GM12891 (cell line): ENCODE data around the gene RAD23A.

Source experiments
- DNase-seq: peaks from one replicate; pipeline ENCODE4 v3.0.0; 2011; ENCODE audit warnings: low spot score; ENCODE audit not compliant: insufficient read length
- FAIRE-seq: peaks from 2 replicates; lab custom pipeline; 2011; peaks lifted over from hg19 to GRCh38; lab: Jason Lieb, UNC
- PAX5 ChIP-seq: IDR thresholded peaks from 2 replicates; pipeline ENCODE4 v1.6.1; 2011; ENCODE audit warnings: low read length, moderate library complexity, mild to moderate bottlenecking; ENCODE audit not compliant: insufficient read depth, severe bottlenecking
- POLR2A ChIP-seq: IDR thresholded peaks from 2 replicates; pipeline ENCODE4 v1.6.1; 2011; ENCODE audit warnings: low read depth, low read length, control low read depth
- POLR2AphosphoS5 ChIP-seq: IDR thresholded peaks from 2 replicates; pipeline ENCODE4 v1.6.1; 2011; ENCODE audit warnings: low read depth, low read length, control low read depth
- POU2F2 ChIP-seq: IDR thresholded peaks from 2 replicates; pipeline ENCODE4 v1.6.1; 2011; ENCODE audit warnings: low read depth, mild to moderate bottlenecking, control low read depth, low read length, moderate library complexity
- SPI1 ChIP-seq: IDR thresholded peaks from 2 replicates; pipeline ENCODE4 v1.6.1; 2011; ENCODE audit warnings: low read depth, low read length, control low read depth
- TAF1 ChIP-seq: IDR thresholded peaks from 2 replicates; pipeline ENCODE4 v1.6.1; 2011; ENCODE audit warnings: low read depth, low read length, control low read depth

RAD23A gene

DNA sequence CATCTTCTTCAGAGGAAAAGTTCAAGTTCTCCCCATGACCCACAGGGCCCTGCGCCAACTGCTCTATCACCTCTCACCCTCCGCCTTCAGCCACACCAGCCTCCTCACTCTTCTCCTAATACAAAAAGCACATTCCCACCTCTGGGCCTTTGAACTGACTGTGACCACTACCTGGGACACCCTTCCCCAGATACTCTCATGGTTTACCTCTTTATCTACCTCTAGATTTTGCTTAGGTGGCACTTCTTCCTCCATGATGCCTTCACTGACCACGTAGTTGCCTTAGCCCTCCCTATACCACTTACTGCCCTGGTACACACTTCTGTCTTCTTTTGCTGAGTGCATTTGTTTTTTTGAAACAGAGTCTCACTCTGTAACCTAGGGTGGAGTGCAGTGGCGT, 22.7 kb upstream of the RAD23A start:
- FAIRE-seq: no peak

DNA sequence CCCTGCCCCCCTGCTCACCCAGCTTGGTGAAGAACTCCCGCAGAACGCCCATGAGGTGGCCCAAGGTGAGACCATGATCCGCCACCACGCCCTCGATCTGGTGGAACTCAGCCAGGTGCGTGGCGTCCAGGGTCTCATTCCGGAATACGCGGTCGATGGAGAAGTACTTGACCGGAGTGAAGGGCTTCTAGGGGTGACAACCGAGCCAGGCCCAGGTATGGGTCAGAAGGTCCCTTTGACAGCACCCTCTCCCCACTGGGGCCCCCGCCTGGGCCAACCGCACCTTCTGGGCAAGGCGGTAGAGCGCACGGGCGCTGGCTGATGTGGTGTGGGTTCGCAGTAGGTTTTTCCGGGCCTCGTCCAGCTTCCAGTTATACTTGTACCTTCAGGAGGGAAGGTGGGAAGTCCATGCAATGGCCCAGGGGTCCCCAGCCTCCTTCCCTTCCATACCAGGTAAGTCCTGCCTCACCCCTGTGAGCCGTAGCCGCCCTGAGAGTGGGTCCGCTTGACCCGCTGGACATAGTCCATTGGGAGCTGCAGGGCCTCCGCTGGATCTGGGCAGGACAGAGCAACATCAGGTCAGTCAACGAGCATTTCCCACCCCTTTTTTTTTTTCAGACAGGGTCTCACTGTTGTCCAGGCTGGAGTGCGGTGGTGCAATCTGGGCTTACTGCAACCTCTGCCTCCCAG, 20.9 kb upstream of the RAD23A start:
- FAIRE-seq (no peak), DNase-seq (no peak)
- no peak for TF ChIP-seq SPI1
- TF ChIP-seq TAF1: no peak
- no peak for TF ChIP-seq POLR2AphosphoS5
- no peak for TF ChIP-seq PAX5
- no peak for TF ChIP-seq POLR2A
- no peak for TF ChIP-seq POU2F2

More for the DNA sequence above, 22.7 kb upstream of the RAD23A start:
- TF ChIP-seq SPI1 (no peak), POLR2A (no peak), TAF1 (no peak), PAX5 (no peak), POLR2AphosphoS5 (no peak), POU2F2 (no peak)
- DNase-seq: no peak

DNA sequence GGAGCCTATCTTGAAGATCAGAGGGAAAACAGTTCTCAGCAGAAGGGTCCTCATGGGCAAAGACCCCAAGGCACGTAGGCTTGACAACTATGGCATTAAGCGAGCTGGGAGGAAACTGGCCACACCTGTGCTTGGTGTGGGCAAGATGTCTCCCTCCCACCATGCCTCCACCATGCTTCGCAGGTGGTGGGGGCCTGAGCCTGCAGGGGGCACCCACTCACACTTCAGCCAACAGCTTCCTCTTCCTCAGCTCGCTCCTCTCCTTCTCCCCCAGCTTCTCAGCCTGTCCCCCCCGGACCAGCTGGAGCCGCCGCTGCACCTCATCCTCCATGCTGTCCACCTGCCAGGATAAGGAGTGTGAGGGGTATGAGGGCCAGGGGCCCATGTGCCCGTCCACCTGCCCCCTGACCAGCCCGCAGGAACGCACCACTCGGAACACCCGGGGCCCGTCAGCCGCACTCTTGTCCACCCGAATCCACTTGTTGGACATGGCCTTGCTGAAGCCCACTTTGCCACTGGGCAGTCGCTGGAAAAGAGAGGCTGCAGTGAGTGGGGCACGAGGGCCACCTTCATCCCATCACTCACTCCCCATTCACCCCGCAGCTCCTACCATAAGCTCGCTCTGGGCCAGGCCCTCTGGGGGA, 15.5 kb upstream of the RAD23A start:
- FAIRE-seq (no peak), DNase-seq (no peak)
- TF ChIP-seq POLR2AphosphoS5: no peak
- no peak for TF ChIP-seq TAF1
- TF ChIP-seq SPI1: no peak
- no peak for TF ChIP-seq POU2F2
- no peak for TF ChIP-seq PAX5
- TF ChIP-seq POLR2A: no peak

DNA sequence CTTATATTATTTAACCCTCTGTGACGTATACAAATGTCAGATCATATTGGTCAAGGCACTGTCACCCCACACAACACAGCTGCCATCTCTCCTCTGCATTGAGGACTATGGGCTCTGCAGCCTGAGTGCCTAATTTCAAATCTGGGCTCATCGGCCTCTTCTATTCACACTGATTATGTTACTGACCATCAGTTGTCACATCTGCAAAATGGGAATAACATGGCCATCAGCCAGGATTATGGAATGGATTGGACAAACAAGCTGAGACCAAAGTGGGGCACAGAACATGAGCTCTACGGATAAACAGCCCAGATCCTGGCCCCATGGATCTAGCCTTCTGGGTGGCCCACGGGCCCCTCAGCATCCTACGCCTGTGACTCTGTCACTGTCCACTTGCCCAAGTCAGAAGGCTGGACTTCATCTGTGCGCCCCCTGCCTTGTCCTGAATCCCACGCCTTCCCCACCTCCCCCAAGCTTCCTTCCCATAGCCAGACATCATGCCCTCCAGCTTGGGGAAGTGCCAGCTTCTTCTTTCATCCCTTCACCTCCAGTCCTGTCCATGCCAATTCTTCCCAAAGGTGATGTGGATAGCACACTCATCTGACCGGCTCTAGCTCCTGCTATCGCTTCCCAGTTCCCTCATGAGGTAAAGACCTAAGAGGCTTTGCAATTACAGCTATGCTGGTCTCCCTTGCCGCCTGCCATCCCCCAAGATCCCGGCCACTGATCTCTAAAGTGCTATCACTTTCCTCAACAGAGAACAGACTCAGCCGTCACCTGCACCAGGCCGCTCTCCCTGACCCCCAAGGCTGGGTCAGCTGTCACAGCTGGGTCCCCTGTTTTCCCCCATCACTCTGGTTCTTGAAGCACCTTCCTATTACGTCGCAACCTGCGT, 13.0 kb upstream of the RAD23A start:
- TF ChIP-seq TAF1 (no peak), POU2F2 (0 out of 2 replicates have a peak, but pooled peaks have one; percentile 19), POLR2AphosphoS5 (no peak), POLR2A (no peak)
- no peak for DNase-seq
- no peak for FAIRE-seq

DNA sequence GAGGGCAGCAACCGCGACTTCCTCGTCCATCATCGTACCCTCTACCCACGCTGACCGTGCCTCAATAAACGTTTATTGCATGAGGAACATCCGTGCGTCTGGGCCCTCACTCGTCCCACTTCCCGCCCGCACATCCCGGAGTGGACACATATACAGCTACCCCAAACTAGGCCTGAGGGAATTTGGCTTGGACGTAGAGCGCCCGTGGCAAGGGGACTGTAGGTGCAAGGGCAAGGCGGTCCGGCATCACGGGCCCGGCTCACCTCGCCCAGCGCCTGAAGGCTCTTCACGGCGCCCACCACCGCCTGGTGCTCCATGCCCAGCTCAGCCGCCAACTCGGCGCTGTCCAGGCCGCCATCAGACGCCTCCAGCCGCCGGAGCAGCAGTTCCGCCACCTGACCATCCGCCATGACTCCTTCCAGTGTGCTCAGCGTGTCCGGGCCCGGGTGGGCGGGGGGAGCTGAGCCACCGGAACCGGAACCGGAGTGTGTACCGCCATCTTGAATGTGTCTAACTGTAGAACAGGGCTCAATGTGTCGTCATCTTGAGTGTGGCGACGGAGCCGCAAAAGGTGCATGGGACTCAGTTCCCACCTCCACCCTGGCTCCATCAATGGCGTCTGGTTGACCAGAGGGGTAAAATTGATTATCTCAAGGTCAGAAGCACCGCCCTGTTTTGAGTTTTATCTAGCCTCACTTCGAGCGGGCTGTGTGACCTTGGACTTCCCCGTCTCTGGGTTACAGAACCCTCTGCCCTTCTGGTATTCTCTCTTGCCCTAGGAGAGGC, 12.2 kb upstream of the RAD23A start, which contains the start of gene FARSA:
Gene FARSA, minus strand, starts transcription at position 425 of the 786 bp plus-strand sequence. Its CDS starts 15 bp downstream, at position 410.
- DNase-seq (peak; percentile 92), FAIRE-seq (peak; percentile 98)
- TF ChIP-seq TAF1: peak; percentile 88
- peak; percentile 95 for TF ChIP-seq POLR2A
- TF ChIP-seq POLR2AphosphoS5: peak; percentile 91
- no peak for TF ChIP-seq POU2F2
- no peak for TF ChIP-seq SPI1

DNA sequence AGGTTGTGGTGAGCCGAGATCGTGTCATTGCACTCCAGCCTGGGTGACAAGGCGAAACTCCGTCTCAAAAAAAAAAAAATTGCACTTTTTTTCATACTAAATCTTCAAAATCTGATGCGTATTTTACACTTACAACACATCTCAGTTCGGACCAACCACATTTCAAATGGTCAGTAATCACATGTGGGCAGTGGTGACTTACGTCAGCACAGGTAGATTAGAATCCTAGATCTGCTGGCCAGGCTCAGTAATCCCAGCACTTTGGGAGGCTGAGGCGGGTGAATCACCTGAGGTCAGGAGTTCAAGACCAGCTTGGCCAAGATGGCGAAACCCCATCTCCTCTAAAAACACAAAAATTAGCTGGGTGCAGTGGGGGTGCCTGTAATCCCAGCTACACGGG, 10.6 kb upstream of the RAD23A start:
- DNase-seq (no peak), FAIRE-seq (no peak)
- TF ChIP-seq POLR2A (no peak), POU2F2 (no peak), POLR2AphosphoS5 (no peak), PAX5 (no peak), SPI1 (no peak), TAF1 (no peak)

DNA sequence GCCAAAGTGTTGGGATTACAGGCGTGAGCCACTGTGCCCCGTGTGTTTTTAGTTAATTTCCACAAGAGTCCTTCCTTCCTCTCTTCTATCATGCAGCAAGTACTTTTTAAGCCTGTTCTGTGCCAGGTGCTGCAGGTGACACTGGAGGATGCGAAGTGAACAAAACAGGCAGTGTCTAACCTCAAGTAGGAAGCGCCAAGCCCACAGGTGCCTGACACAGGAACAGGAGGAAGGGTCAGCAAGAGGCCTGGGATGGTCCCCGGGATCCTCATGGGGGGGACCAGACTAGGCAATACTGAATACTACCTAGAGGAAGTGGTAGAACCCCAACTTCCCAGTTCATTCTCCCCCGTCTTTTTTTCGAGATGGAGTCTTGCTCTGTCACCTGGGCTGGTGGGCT, 9.1 kb upstream of the RAD23A start:
- no peak for DNase-seq
- TF ChIP-seq POLR2A (no peak), POU2F2 (no peak), POLR2AphosphoS5 (no peak), SPI1 (no peak), PAX5 (no peak), TAF1 (no peak)
- no peak for FAIRE-seq

DNA sequence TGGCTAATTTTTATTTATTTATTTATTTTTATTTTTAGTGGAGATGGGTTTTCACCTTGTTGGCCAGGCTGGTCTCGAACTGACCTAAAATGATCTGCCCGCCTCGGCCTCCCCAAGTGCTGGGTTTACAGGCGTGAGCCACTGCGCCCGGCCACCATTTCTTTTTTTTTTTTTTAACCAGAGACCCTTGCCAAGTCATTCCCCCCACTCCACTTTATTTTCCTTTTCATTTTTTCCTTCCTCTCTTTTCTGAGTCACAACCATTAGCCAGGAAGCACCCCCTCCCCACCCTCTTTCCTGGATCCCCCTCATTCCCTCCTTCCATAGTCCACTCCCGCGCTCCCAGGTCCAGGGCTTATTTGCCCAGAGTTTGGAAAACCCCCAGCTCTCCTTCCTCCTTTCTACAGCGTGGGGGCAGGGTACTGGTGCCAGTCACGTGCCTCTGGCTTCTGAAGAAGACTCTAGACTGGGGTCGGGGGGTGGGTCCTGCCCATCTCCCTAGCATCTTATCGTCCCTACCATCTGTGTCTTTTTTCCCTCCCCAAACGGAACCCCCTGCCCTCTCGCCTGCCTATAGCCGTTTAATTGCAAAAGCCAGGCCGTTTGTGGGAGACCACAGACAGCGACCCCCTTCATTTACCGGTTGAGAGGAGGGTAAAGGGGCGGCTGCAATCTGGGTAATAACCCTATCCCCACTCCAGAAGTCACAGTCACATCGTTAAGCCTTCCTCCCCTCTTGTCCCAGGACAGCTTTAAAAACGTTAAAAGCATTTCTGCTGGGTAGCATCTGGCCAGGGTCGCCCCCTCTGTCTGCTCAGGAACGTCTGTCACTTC, 8.4 kb upstream of the RAD23A start:
- FAIRE-seq (no peak), DNase-seq (no peak)
- TF ChIP-seq POU2F2: no peak
- TF ChIP-seq SPI1: no peak
- no peak for TF ChIP-seq POLR2A
- no peak for TF ChIP-seq POLR2AphosphoS5
